ENCODE data around the gene NBPF9.
"Not testable (repeated sequence)": the region's sequence is repeated elsewhere in the genome, so short reads cannot be mapped to it uniquely, and the experiment has no call there.

The NBPF9 gene

DNA sequence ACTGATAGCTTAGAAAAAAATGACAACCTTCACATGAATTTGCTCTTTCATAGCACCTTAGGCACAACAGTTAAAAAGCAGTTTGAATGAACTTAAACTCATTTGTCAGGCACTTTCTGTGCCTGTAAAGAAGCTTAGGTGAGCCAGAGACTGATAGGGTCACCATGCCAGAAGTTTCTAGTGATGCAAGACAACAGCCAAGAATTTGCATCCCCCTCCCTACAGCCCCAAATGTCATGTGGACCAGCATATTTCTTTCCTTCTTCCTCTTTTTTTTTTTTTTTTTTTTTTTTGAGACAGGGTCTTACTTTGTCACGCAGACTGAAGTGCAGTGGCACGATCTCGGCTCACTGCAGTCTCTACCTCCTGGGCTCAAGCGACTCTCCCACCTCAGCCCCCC lies 89.8 kb downstream of the NBPF9 start:
- DNase-seq, result not testable (repeated sequence)

DNA sequence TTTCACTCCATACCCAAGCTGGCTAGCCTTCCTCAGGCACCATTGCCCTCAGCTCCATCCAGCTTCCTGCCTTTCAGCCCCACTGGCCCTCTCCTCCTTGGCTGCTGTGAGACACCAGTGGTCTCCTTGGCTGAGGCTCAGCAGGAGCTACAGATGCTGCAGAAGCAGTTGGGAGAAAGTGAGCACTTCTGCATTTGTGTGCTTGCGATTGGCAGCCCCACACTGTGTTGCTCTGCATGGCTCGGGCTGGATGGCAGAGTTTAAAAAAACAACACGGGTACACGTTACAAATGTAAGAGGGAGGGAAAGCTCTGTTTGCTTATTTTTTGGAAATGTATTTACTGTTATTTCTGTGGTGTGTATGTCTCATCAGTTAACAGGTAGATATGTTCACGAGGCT lies 90.8 kb downstream of the NBPF9 start:
- DNase-seq, result not testable (repeated sequence)

DNA sequence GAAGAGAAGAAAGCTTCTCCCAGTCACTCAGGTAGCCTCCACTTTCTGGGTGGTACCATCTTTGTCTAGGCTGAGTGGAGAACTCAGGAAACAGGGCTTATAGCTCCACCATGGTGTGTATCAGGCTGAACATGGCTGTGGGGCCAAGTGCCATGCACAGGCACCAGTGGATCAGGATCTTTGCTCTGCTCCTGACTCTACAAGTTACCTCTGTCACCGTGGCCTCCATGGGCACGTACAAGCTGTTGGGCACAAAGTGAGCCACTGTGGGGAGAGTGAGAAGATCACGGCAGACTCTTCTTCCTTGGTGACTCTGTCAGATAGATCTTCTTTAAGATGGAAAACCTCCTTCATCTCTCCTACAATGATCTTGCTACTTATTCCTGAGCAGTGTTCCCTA lies 93.6 kb downstream of the NBPF9 start:
- DNase-seq, result not testable (repeated sequence)

DNA sequence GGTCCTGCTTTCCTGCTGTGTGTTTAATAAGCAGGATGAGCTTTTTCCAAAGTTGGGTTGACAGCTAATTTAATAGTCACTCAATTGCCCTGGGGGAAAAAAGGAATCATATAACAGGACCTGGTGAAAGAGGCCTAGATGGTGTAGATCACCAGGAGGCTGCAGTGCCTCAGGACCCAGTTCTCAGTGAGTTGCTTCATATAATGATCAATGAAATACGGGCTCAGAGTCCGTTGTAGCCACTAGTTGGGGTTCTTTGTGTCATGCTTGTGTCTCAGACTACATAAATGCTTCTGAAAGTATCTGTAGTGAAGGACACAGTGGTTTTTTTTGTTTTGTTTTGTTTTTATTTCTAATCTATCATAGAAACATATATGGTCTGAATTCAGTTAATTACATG lies 94.6 kb downstream of the NBPF9 start:
- not testable (repeated sequence) for DNase-seq

DNA sequence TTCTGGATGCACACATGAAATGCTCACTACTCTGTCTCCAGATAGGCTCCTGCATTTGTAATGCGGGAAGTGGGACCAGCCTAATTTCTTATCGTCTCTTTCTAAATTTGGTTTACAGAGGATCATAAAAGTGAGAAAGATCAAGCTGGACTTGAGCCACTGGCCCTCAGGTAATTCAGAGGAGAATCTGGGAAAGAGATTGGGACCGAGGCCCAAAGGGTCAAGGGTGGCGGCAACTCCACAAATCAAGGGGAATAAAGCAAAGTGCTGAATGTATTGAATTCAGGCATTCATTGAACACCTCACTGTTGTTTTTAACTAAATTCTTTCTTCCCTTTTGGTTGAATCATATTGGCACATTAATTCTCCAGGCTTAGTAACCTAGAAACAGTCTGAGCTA lies 95.0 kb downstream of the NBPF9 start:
- not testable (repeated sequence) for DNase-seq

Measured in C1 segment of cervical spinal cord (tissue), 14 donors.